ENCODE data around the gene RNF208. TPM values are rescaled to one million over a fixed set of nuclear protein-coding genes. Genes with fewer than 3 reads are reported as not detected.
"Not testable (repeated sequence)": the region's sequence is repeated elsewhere in the genome, so short reads cannot be mapped to it uniquely, and the experiment has no call there.

RNF208 gene
- polyA plus RNA-seq, 1 donor, result 4.2 TPM

GRCh38 chr9:137253717-137254623 is 31.9 kb upstream of the RNF208 start:
- no peak for DNase-seq

DNA sequence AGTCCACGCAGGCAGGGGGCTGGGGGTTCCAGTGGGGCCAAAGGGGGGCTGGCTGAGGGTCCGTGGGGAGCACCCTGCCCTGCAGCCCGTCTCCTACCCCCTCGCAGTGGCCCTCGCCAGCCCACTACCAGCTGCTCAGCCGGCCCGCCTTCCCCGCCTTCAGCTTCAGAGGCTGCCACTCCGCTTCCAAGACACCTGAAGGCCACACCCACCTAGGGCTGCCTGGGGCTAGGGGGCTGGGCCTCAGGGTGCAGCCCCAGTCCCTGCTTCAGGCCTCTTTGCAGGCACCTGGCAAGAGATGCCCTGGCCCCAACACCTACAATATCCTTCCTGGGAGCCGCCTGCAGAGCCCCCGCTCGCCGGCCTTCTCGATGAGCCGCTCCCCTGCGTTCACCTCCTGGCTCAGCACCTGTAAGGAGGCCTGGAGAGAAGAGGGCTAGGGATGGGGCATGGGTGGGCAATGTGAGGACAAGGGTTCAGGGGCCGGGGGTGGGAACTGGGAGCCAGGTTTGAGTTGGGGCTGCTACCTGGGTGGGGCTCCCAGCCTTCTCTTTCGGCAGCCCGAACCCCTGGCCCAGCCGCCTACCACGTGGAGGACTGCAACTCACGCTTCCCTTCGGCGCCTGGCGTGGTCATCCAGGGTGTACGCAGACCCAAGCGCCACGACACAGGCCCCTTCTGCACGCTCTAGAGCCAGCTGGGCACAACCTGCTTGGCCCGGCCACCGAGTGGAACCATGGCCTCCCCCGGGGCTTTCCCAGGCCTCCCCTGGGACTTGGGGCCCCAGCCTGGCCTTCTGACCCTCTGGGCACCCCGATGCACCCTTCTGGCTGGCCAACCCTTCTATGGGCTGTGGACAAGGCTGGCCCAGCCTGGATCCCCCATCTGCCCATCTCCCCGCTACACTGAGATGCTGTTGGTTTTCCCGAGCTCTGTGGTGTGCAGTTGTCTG is 30.8 kb upstream of the RNF208 start:
- no peak for DNase-seq

- no peak for DNase-seq
Measured at GRCh38 chr9:137251490-137252268, 29.6 kb upstream of the RNF208 start.

GRCh38 chr9:137251194-137251461 is 29.1 kb upstream of the RNF208 start, which contains the start of gene STPG3:
STPG3 (plus strand) TSS chr9:137251286; CDS start chr9:137251287, 1 bp downstream.
- no peak for DNase-seq

DNA sequence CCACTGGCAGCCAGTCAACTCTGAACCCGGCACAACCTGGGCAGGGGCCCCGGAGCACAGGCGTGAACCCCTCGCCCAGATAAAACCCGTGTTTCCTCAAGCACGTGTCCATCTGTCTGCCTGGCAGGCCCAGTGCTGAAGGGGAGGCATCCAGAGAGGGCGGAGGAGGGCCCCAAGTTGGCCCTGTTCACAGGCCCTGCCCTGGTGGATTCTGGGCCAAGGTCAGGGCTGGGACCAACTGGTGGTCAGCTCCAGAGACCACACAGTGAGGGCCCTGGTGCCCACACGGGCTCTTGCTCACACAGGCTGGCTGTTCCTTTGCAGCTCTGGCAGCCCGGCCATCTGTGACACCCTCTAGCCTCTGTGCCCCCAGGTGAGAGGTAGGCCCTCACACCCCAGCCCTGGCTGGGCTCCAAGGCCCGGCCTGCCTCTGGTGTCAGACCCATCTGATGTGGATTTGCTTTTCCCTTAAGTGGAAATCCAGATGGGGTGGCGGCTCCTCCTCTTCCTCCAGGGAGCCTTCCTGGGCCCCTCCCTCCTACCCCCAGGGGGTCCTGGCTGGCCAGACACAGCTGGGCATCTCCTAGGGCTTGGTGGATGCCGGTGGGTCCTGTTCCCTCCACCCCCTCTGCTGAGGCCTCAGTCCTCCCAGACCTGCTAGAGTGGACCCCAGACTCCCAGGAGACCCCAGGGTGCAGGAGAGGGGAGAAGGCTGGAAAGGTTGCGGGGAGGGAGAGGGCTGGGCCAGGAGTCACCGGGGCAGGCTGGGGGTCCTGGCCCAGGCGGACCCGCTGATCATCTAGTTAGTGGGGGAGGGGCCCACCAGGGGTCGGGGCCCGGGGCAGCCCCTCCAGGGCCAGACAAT is 28.5 kb upstream of the RNF208 start:
- DNase-seq, result no peak

DNA sequence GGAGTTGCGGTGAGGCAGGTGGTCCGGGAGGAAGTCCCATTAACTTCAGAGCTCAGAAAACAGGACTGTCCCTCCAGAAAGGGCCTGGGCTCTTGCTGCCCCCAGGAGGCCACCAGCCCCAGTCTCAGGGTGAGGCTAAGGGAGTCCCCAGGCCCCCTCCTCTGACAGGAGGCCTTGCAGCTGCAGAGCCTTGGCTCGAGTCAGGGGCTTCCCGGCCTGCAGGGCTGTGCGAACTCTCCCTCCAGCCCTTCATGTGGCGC is 25.8 kb upstream of the RNF208 start:
- DNase-seq, result no peak

DNA sequence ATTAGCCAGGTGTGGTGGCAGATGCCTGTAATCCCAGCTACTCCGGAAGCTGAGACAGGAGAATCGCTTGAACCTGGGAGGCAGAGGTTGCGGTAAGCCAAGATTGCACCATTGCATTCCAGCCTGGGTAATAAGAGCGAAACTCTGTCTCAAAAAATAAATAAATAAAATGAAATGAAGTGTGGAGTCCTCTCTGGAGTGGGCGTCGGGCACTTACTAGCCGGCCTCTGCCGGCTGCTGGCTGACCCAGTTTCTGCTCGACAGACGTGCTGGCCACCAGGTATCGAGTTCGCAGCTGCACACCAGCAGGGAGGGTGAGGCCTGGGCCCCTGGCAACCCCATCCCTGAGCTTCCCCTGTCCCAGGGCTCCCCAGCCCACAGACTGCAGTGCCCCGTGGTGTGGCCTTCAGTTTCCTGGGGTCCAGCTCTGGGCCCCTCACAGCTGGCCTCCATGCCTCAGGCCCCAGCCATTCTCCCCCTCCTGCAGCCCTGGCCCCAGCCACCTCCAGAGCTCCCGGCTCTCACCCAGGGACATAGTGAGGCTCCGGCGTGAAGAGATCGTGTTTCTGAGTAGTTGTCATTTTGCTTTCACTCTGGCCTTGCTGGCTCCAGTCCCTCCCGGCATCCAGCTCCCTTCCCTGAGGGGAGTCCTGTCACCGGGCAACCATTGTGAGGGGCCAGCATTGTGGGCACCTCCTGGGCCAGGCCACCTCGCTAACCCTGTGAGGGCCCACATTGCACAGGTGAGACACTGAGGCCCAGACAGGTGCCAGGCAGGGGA is 25.3 kb upstream of the RNF208 start:
- no peak for DNase-seq

DNA sequence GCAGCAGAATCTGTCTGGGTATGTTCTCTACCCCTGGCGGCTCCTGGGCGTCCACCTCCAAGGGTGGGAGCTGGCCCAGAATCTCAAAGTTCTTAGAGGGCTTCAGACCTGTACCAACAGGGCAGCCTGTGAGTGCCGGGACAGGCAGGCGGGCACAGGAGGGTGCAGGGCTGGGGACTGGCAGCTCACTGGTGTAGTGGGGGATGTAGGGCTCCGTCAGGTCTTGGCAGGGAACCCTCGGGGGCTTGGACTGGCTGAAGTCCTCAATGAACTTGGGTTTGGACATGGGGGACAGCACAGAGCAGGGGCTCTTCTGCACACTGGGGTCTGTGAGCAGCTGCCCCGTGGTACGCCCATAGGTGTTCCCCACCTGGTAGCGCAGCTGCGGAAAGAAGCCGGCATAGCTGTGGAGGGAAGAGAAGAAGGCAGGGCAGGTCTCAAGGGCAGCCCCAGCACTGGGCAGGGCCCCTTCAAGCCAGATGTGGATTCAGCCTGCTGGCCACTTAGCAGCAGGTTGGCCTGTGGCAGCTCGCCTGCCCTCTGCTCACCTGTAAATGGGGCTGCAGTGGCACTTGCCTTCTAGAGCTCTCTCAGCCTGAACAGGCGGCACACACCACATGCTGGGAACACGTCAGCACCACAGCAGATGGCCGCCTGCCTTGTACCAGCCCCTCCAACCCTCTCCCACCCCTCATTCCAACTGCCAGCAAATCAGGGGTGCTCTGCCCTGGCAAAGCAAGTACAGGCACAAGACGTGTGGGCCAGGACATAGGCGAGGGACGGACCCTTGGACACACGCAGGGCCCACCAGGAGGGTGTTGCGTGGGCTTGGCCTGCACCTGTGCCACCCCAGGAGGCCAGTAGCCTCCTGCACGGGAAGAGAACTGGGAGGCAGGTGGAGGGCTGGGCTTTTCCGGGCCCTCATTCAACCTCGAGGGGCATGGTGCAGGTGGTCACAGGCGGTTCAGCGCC is 23.7 kb upstream of the RNF208 start:
- no peak for DNase-seq

- DNase-seq, result no peak
Measured at GRCh38 chr9:137244486-137245449, 22.7 kb upstream of the RNF208 start.

DNA sequence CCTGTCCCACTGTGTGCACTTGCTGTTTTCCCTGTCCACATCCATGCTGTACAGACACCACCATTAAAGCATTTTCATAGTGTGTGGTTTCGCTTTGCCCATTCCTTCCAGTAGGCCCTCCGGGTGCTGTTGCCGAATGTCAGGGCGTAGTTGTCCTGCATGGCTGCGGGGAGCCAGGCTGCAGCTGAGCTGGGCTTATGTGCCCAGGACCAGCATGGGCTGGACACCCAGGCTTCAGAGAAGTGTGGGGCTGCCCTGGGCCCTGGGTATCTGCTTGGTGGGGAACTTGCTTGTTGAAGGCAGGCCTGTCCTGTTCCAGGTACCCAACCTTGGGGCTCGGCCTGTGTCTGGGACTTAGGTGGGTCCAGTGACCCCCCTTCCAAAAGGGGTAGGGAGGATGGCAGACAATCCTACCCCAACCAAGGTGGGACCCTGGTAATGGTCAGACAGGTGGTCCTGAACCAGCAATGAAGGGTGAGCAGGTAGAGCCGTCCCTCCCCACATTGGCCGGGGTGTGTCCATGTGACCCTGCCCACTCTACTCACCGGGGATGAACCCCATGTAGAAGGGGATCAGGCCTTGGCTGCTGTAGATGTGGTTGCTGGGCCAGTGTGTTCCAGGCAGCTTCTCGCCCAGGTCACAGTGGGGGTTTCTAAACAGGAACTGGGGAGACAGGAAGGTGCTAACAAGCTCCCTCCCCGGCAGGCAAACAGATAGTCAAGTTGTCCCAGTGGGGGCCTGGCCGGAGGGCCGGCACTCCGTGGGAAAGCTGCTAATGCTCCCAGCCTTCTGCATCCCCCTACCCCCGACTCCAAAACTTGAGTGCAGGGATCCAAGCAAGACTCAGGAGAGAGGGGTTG is 21.8 kb upstream of the RNF208 start:
- DNase-seq, result no peak

- not testable (repeated sequence) for DNase-seq
Measured at GRCh38 chr9:137243266-137243625, 21.2 kb upstream of the RNF208 start.

DNA sequence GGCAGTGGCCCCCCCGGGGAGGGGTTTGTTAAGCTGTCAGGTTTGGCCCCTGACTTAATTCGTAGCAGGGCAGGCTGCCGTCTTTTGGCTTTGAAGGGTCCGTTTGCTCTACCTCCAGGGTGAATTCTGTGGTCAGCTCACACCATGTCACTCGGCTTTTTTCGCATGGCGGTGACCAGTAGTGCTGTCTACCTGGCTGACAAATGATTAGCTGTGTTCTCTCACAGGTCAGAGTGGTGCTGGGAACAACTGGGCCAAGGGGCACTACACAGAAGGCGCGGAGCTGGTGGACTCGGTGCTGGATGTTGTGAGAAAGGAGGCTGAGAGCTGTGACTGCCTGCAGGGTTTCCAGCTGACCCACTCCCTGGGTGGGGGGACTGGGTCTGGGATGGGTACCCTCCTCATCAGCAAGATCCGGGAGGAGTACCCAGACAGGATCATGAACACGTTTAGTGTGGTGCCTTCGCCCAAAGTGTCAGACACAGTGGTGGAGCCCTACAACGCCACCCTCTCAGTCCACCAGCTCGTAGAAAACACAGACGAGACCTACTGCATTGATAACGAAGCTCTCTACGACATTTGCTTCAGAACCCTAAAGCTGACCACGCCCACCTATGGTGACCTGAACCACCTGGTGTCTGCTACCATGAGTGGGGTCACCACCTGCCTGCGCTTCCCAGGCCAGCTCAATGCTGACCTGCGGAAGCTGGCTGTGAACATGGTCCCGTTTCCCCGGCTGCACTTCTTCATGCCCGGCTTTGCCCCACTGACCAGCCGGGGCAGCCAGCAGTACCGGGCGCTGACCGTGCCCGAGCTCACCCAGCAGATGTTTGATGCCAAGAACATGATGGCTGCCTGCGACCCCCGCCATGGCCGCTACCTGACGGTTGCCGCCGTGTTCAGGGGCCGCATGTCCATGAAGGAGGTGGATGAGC is 20.5 kb upstream of the RNF208 start:
- DNase-seq, result no peak

DNA sequence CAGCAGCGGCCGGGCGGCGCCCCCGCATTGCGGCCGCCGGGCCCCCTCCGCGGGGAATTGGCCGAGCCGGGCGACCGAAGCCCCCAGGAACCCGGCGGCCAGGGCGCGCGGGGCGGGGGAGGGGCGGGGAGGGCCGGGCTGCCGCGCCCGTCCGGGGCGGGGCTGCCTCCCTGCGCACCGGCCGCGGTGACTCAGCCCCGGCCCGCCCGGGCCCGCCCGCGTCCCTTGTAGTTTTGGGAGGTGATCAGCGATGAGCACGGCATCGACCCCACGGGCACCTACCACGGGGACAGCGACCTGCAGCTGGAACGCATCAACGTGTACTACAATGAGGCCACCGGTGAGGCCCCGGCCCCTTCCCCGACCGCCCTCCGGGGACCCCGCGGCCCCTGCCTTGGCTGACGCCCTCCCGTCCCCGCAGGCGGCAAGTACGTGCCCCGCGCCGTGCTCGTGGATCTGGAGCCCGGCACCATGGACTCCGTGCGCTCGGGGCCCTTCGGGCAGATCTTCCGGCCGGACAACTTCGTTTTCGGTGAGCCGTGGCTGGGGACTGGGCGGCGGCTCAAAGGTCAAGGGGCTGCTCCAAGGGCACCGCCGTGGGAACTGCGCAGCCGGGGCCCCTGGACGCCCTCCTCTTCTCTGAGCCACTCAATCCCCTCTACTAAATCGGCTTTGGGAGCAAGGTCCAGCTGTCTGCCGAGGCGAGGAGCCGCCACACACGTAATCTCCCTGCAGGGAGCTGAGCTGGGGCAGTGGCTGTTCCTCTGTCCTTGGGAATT is 19.6 kb upstream of the RNF208 start:
- DNase-seq, result no peak

- DNase-seq, result peak; percentile 100
Measured at GRCh38 chr9:137240841-137241489, 18.9 kb upstream of the RNF208 start, which contains the start of gene TUBB4B. TUBB4B (plus strand) TSS chr9:137241287; CDS start chr9:137241361, 74 bp downstream.

DNA sequence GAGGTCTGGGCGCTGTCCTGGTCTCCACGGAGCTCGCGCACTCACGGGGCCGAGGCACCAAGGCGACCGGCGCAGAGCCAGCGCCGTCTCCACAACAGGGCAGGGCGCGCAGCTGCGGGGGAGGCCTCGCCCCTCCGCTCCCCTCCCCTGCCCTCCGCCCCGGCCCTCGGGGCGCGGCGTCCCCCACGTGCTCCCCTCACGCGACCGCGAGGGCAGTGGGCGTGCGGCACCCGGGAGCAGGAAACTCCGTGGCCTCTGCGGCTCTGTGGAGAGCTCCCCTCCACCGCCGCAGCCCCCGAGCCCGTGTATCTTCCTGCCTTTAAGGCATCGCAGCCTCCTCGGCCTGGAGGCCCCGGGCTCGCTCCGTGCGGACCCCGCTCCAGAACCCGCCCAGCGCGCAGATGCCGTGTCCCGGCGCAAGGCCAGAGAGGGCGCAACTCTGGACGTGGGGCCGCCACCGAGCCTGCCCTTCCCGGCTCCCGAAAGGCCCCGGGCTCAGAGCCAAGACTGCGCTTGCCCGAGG is 18.3 kb upstream of the RNF208 start:
- DNase-seq, result peak; percentile 84

Measured in hindlimb muscle (tissue), 1 donor.